NCI-H1436 treated with DMSO at 0.1 percent for 48 hours (cell line): Measurements from ENCODE around the gene GCK.

Experiments
- DNase-seq: peaks from one replicate; lab custom pipeline; 2025; lab: John Stamatoyannopoulos, UW

The GCK gene

DNA sequence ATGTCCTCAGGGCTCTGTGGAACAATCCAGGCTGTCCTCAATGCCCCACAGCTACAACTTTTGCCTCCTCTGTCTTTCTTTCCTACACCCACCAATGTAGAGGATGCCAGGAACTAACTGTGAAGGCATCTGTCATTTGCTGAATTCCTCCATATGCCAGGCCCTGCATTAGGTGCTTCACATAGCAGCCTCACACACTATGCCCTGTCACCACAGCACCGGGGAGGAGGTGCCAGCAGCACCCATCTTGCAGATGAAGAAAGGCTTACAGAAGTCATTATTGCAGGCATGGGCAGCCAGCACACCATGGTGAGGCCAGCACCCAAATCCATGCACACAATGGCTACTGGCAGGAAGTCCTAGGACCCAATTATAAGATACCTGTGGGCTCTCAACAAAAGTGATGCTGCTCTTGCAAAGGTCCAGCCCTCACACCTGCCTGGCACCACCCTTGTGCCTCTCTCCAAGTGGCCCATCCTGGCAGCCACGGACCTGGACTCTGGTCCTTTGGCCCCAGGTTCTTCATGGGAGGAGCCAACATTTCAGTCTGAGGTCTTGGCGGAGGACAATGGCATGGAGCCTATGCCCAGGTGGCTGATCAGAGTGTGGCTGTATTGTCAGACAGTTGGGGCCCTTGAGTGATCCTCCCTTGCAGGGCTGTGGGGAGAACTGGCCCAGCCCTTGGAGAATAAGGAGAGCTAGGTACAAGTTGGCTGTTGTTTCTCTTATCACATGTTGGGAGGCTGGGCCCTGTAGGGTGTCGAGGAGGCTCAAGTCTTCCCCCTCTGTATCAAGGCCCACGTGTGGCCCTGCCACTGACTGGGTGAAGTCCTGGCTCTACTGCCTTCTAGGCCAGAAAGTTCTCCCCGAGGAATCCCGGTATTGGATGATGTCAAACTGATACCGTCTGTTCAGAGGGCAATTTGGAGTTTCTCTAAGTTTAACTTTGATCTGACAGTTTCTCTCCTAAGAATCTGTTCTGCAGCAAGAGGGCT, 33.8 kb downstream of the GCK start:
- no peak for DNase-seq

DNA sequence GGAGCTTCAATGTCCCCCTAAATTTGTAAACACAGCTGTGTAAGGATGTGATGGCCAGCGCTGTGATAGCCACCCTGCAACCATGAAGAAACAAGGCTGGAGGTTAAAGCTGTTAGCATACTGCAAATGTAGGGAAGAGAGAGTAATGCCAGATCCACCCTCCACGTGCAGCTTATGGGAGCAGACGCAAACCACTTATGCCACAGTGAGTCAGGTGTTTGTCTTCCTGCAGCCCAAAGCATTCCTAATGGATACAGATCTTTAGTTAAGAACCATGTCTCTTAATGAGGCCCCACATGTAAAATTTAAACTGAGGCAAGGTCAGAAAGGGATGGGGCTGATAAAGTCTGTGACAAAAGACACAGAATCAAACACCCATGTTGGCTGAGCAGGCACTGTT, 34.5 kb downstream of the GCK start:
- no peak for DNase-seq

DNA sequence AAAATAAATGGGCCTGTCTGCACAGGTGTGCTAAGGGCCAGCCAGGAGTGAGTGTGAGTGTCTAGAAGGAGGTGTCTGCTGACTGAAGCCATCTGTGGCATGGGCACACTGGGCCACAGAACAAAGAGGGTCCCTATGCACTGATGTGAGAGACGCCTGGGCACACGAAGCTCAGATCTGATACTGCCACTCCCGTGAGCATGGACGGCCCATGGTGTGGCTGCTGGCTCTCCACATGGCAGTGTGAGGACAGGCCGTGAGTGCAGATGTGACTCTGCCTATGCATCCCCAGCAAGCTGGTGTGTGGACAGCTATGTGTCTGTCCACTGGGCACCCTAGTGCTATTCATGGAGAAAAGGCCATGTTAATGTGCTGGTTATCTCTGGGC, 35.3 kb downstream of the GCK start:
- DNase-seq, result no peak

DNA sequence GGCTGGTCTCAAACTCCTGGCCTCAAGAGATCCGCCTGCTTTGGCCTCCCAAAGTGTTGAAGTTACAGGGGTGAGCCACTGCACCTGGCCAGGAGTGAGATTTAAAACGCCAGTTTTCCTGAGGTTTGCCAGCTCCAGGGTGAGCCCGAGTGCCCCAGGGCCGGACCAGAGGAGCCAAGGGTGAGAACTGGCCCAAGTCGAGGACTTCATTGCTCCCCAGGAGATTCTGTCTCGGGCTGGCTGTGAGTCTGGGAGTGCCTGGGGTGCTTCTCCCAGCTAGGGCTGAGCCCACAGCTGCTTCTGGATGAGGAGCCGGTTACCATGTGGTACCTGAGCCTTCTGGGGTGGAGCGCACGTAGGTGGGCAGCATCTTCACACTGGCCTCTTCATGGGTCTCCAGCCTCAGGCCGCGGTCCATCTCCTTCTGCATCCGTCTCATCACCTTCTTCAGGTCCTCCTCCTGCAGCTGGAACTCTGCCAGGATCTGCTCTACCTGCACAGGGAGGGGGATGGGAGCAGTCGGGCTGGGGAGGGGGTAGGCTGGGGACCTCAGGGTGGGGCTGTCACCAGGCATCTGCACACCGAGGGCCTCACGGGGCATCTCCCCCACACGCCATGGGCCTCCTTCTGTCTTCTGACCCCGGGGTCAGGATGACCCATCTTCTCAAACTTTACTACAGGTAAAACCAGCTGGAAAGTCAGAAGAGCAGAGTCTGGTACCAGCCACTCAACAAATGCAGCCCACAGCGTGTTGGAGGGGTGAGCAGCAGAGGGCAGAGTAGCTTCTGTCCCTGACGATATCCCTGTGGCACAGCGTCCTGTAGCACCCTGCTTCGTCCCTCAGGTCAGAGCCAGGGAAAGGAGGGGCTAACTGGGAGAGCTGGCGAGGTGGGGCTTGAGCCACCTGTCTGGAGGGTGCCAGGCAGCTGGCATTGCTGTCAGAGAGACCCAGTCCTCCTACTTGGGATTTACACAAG, 36.0 kb downstream of the GCK start:
- DNase-seq, result no peak

DNA sequence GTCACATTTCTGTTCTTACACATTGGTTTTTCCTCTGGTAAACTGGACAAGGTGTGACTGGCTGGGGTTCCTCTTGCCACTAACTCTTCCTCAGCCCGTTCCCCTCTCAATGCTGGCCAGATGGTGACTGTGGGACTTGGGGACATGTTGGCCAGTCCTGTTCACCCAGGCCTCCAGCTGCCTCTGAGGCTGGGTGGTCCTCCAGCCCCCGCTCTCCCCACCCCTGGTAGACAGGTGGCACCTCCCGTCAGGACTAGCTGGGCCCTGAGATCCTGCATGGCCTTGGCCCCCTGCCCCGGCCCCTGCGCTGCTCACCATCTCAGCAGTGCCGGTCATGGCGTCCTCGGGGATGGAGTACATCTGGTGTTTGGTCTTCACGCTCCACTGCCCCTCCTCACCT, 37.3 kb downstream of the GCK start:
- DNase-seq, result no peak

DNA sequence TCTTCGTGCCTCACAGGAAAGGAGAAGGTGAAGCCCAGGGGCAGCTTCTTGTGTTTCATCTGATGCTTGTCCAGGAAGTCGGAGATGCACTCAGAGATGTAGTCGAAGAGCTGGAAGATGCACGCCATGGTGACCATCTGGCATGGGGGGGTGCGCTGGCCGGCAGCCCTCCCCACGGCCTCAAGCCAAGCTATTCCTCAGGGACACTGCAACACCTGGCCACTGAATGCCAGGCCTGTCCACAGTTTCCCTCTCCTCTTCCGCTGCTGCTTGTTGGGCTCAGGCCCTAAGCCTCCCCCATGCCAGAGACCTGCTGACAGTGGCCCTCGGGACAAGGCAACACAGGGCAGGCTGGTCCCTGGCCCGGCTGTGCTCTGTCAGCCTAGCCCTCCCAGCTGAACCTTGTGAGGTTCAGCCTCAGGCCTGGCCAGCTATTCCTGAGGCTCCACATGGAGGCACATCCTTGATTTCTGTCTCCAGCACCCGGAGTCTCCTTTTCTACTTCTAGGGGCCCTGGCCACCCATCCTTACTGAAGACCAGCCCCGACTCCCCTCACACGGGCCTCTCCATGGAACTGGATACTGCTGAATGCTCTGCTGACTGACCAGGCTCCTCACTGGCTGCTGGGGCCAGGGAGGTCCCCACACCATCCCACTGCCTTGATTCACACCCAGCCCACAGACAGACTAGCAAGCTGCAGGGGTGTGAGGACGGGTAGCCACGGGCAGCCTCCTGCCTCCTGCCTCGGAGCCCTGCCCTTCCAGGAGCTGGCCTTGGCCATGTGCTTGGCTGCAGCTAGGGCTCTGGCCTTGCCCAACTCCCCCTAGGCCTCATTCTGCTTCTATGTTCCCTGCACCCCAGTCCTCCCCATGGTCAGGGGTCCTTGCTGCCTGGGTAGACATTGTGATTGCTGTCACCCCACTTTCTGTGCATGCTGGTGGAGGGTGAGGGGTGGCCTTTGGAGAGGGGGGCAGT, 38.0 kb downstream of the GCK start:
- DNase-seq, result no peak

DNA sequence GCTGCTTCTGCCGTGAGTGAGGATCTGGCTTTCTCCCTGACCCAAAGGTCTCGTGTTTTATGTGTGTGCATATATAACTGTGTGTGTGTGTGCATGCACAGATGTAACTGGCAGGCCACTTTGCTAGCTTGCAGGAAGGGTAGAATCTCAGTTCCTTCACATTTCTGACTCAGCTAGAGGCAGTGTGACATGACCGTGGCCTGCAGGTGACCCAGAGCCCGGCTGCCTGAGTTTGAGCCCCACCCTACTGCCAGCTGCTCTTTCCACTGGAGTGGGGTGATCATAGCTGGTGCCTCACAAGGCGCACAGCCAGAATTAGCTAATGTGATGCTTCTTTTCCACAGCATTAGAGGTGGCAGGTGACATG, 38.8 kb downstream of the GCK start:
- no peak for DNase-seq

DNA sequence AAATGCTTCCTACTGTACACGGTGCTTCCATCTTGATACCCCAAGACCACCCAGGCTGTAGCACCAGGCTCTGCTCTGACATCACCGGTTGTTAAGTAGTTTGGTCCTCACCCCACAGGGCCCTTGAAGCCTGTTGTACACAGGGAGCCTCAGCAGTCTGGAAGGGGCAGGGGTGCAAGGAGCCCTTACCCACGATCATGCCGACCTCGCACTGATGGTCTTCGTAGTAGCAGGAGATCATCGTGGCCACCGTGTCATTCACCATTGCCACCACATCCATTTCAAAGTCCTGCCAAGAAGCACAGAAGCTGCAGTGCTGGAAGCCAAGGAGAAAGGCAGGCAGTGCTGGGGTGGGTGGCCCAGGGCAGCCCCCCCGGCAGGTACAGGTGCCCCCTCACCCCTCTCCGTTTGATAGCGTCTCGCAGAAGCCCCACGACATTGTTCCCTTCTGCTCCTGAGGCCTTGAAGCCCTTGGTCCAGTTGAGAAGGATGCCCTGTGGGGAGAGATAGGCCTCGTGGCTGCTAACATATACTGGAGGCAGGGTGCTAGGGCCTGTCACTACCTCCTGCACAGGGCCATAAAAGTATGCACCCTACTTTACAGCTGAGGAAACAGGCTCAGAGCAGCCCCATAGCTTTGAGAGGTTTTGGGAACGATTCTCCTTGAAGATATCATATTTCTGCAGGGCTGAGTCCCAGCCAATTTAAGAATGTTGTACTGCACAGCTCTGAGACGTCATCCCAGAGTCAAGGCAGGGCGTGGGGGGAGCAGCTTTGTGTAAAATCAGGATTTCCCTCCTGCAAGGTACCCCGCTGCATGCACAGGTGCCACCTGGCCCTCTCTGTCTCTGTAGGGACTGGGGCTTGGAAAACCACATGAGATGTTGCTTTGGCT, 39.4 kb downstream of the GCK start:
- DNase-seq, result no peak

DNA sequence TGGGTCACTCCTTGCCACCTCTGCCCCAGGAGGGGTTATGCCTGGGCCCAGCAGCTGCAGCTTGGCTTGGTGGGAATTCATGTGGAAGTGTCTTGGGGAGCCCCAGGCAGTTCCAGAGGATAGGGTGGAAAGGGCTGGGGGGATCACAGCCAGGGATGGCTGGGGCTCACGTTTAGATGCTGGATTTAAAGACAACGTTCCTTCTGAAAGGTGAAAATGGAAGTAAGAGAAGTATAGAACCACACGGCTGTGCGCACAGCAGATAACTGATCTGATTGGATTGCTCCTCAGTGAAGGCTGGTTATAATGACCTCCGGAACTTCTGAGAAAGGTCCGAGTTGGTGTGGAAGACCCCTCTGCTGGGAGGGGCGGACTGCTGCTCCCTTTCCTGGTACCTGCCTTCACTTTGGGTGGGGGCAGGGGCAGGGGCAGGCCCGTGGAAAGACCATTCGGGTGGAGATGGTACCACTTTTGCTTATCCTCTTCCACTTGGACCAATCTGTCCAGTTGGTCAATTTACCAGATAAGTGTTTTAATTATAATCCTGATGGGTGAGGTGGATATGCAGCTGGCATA, 40.2 kb downstream of the GCK start:
- no peak for DNase-seq

DNA sequence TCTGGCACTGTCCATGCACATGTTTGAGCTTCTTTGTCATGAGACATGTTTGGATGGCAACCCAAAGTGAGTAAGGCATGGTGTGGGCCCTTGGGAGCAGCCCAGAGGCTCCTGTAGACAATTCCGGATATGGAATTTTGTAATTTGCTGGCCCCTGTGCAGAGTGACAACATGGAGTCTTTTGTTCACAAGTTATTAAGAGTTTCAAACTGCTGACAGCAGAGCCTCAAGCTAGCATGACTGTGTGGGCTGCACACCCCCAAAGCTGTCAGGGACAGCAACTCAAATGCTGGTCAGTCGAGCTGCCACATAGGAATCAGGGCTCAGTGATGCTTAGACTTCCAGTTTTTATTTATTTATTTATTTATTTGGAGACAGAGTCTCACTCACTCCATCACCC, 41.1 kb downstream of the GCK start:
- no peak for DNase-seq

DNA sequence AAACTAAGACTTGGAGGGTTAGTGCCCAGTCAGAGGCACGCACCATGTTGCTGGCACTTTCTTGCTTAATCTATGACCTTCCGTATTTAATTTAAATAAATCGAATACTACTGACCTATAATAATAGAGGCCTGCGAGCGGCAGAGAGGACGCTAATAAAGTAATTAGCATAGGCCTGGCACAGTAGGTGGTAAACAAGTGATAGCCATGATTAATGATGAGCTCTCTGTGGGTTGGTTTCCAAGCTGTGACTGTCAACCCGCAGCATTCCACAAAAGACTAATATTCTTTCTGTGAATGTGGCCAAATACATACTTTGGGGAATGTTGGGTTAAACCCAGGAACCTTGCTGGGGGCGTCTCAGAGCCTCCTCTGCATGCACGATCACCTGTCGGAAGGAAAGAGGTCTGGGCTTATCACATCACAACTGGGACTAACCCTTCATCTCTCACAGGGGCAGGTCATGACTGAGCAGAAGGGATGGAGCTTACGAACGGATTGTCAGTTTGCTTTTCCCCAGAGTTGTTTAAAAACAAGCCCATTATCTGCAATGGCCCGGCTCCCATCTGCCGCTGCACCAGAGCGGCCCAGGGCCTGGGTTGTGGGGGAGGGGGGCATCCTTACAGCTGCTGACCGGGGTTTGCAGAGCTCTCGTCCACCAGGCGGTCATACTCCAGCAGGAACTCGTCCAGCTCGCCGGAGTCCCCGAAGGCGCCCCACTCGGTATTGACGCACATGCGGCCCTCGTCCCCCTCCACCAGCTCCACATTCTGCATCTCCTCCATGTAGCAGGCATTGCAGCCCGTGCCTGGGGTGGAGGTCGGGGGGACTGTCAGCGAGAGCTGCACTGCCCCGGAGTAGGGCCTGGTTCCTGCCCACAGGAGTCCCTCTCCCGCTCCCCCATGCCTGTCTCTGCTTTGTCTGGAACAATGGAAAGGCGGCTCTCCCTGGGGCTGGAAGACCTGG, 41.9 kb downstream of the GCK start:
- no peak for DNase-seq

DNA sequence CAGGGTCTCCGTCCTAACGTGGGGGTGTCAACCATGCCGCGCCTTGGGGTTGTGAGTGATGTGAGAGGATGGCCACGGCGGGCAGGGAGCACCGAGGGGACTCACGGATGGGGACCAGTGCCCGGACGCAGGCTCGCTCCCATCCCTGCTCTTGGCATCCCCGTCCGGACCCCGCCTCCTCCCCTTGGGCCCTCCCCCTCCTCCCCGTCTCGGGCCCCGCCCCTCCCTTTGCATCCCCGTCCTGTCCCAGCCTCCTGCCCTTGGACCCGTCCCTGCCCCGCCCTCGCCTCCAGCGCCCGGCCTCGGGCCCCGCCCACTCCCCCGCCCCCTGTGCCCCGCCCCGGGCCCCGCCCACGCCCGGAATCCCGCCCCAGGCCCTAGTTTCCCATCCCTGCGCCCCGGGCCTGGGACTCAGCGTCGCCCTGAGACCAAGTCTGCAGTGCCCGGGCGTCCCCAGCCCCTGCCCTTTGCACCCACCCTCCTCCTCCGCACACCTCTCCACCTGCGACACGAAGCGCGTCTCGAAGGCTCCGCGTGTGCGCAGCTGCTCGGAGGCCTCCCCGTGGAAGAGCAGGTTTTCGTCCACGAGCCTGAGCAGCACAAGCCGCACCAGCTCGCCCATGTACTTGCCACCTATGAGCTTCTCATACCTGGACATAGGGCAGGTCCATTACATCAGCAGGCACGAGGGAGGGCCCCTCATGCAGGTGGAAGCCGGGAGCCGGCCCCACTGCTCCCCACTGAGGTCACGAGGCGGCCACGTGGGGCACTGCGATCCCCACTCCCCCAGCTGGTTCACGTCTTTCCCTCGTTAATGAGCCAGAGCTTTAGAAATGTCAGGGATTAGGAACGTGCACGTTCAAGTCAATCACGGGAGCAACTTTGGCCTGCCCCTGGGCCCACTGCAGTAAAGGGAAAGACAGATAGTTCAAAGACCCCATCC, 43.0 kb downstream of the GCK start:
- DNase-seq, result no peak

DNA sequence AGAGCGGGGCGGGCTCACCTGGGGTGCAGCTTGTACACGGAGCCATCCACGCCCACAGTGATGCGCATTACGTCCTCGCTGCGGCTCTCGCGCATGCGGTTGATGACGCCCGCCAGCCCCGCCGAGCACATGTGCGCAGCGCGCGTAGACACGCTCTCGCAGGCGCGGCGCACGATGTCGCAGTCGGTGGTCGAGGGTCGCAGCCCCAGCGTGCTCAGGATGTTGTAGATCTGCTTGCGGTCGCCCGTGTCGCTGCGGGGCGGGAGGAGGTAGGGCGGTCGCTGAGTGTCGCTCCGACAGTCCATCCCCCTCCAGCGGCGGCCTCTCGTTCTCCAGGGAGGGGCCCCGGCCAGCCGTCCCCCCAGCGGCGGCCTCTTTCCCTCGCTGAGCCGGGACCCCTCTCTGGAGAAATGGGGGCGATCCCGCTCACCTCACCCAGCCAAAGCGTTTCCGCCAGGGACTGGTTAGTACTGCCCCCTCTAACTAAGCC, 43.7 kb downstream of the GCK start:
- DNase-seq, result no peak

DNA sequence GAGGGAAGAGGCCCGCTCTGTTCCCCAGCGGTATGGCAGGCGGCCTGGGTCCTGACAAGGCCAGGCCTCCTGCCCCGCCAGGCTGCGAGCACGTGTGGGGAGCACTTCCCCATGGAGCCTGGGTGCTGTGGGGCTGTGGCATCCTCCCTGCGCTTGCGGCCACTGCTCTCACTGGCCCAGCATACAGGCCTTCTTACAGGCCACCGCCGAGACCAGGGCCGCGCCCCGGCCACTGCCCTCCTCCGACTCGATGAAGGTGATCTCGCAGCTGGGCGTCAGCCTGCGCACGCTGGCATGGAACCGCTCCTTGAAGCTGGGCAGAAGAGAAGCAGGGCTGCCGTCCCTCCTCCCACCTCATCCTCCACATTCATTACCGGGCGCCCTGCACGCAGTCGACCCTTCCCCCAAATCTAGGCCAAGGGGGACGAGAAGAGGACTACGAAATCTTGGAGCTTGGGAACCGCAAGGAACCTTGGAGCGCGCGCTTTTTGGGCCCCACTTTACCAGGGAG, 44.2 kb downstream of the GCK start:
- DNase-seq, result no peak

DNA sequence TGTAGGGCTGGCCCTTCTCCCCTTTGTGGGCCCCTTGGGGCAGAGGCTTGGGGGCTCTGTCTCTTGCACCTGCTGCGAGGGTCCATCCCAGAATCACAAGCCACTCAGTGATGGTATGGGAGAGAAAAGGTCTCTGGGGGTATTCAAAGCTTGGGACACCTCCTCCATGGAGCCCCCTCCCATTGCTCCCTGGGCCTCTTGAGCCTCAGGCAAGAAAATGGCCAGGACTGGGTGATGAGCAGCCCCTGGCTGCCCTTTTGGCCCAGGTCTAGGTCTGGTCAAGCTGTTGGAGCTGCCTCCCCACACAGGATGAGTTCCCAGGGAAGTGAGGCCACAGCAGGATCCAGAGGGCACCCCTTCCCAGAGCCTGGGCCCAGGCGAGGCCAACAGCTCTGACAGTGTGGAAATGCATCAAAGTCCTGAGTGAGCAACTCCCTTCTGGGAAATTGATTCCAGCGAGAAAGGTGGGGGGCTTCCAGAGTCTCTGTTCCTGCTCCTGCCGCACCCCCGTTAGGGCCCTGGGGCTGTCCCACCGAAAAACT, 44.7 kb downstream of the GCK start:
- no peak for DNase-seq

DNA sequence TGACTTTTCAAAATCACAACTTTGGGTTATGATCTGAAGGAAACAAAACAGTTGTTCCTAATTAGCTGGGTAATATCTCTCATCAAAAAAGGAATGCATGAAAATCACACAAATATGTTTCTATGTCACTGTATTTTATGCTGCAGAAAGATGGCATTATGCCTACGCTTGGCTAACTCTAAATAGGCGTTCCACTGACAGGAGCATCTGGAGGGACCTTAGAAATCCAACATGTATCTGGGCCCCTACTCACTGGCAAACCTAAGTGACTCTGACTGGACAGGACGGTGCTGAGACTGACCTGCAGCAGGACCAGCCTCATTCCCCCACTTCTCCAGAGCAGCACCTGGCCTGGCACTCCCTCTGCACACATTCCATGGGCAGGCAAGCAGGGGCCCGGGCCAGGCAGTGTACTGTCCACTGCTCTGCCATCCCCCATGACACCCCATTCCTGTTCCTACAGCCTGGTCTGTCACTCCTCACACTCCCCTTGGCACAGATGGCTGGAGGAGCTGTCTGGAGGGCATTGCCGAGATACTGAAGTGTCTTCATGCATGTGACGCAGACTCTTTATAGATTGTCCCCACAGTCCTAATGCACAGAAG, 45.5 kb downstream of the GCK start:
- DNase-seq, result no peak

DNA sequence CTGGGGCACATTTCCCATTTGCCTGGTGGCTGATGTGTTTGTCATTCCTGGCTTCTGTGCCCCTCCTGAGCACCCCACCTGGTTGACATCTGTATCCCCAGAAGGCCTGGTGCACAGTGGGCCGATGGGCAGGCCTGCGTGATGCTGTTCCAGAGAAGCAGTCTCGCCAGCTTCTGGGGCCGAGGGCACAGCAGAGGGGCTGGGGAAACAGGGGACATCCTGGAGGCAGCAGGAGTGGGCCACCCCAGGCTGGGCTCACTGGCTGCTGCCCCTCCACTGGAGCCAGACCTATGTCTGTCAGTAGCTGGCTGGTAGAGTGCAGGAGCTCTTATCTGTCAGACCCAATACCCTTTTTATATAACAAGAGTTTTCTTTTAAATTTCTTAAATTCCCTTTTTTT, 47.2 kb downstream of the GCK start:
- no peak for DNase-seq
